HFFc6 (cell line): ENCODE data around the gene IL11. TPM values are rescaled to one million over a fixed set of nuclear protein-coding genes. Genes with fewer than 3 reads are reported as not detected.
"Not testable (repeated sequence)": the region's sequence is repeated elsewhere in the genome, so short reads cannot be mapped to it uniquely, and the experiment has no call there.

Source experiments
- DNase-seq: peaks from one replicate; pipeline ENCODE4 v3.0.0-alpha.2; 2018
- H3K27ac Mint-ChIP-seq: 2 replicates; pipeline ENCODE4 v1.8.0; 2020; ENCODE audit warnings: mild to moderate bottlenecking, mixed read lengths
- H3K27me3 Mint-ChIP-seq: 2 replicates; pipeline ENCODE4 v1.8.0; 2021; ENCODE audit warnings: mild to moderate bottlenecking, moderate library complexity, mixed read lengths; ENCODE audit not compliant: insufficient read depth
- H3K36me3 Mint-ChIP-seq: 2 replicates; pipeline ENCODE4 v1.8.0; 2021; ENCODE audit warnings: low read depth, mixed read lengths
- H3K4me1 Mint-ChIP-seq: 2 replicates; pipeline ENCODE4 v1.8.0; 2020; ENCODE audit warnings: low read depth, mixed read lengths
- H3K4me3 Mint-ChIP-seq: 2 replicates; pipeline ENCODE4 v1.8.0; 2020; ENCODE audit warnings: mild to moderate bottlenecking, moderate library complexity, mixed read lengths
- H3K9me3 Mint-ChIP-seq: 2 replicates; pipeline ENCODE4 v1.8.0; 2020; ENCODE audit warnings: mild to moderate bottlenecking, mixed read lengths
- CTCF ChIP-seq: fragments of 200-600 bp; sonication (generic); IDR thresholded peaks from 2 replicates; pipeline ENCODE4 v1.5.0; 2021; ENCODE audit warnings: antibody characterized with exemption, mild to moderate bottlenecking
- long read RNA-seq: library from polyadenylated mRNA; unstranded; transcript quantifications from one replicate; pipeline ENCODE4 v2.0.0, GENCODE V29; 2019
- total RNA-seq, 6 experiments: library from RNA; stranded (reverse); fragmentation: NEBNext Ultra II Directional; extraction: Animal tissue kit (Norgen Biotek cat#: 25700); gene quantifications; 2 replicates in 1 of 6; 3 replicates in 5 of 6; pipeline ENCODE4 v1.2.3, GENCODE V29; 2021

Gene IL11
- 10 to 100 TPM; 22.2 to 43.4 (median 36.1) TPM for total RNA-seq
- long read RNA-seq, partial matches to known transcripts, result 0 of 3 reads
- long read RNA-seq, other reads (novel, unspliced or antisense), result 0 of 3 reads

GRCh38 chr19:55370305-55370988 is at the start of gene IL11:
Gene IL11, minus strand, starts transcription at chr19:55370463. Its CDS starts 153 bp downstream, at chr19:55370310.
- Mint-ChIP-seq H3K27me3 (no peaks in the 10 kb centered on the region; the same call in 1 of the 2 replicates), H3K9me3 (no peaks in the 10 kb centered on the region), H3K27ac (peak within 1 kb of the TSS; percentile 91), H3K4me1 (peaks cover 28% of the 10 kb centered on the region), H3K36me3 (peaks cover 8% of the 10 kb centered on the region; the same call in 1 of the 2 replicates), H3K4me3 (peak within 1 kb of the TSS; percentile 92)
- DNase-seq, result peak; percentile 74
- no peak for TF ChIP-seq CTCF

- H3K9me3 Mint-ChIP-seq, result no peaks in the 10 kb centered on the region
- no peak for TF ChIP-seq CTCF
- peaks cover 9% of the 10 kb centered on the region for H3K4me1 Mint-ChIP-seq
- H3K27ac Mint-ChIP-seq, result no peak overlapping the region
- no peaks in the 10 kb centered on the region for H3K36me3 Mint-ChIP-seq
- no peak overlapping the region for H3K4me3 Mint-ChIP-seq
- DNase-seq, result no peak
- peaks cover 15% of the 10 kb centered on the region for H3K27me3 Mint-ChIP-seq
Measured at GRCh38 chr19:55419624-55420236, 49.5 kb upstream of the IL11 start.

GRCh38 chr19:55419103-55419502 is 48.8 kb upstream of the IL11 start:
- TF ChIP-seq CTCF, result no peak
- DNase-seq, result no peak
- Mint-ChIP-seq H3K4me3 (no peak overlapping the region), H3K27ac (no peak overlapping the region), H3K9me3 (no peaks in the 10 kb centered on the region), H3K36me3 (no peaks in the 10 kb centered on the region), H3K4me1 (peaks cover 9% of the 10 kb centered on the region), H3K27me3 (peaks cover 15% of the 10 kb centered on the region)

- peaks cover 9% of the 10 kb centered on the region for H3K4me1 Mint-ChIP-seq
- H3K4me3 Mint-ChIP-seq, result no peak overlapping the region
- peak; percentile 90 for DNase-seq
- TF ChIP-seq CTCF, result peak; percentile 83
- peaks cover 8% of the 10 kb centered on the region for H3K27me3 Mint-ChIP-seq
- peak overlapping the region; percentile 53; the same call in 1 of the 2 replicates for H3K27ac Mint-ChIP-seq
- no peaks in the 10 kb centered on the region for H3K36me3 Mint-ChIP-seq
- no peaks in the 10 kb centered on the region for H3K9me3 Mint-ChIP-seq
Measured at GRCh38 chr19:55418185-55418584, 47.9 kb upstream of the IL11 start.

GRCh38 chr19:55410168-55410567 is 39.9 kb upstream of the IL11 start:
- Mint-ChIP-seq H3K9me3 (peaks cover 4% of the 10 kb centered on the region; the same call in 1 of the 2 replicates), H3K36me3 (peaks cover 16% of the 10 kb centered on the region), H3K4me3 (no peak overlapping the region), H3K4me1 (peaks cover 21% of the 10 kb centered on the region), H3K27ac (no peak overlapping the region), H3K27me3 (peaks cover 21% of the 10 kb centered on the region)
- no peak for DNase-seq
- no peak for TF ChIP-seq CTCF

GRCh38 chr19:55409179-55409578 is 38.9 kb upstream of the IL11 start:
- H3K9me3 Mint-ChIP-seq, DNase-seq, H3K4me3 Mint-ChIP-seq: not testable (repeated sequence)
- H3K4me1 Mint-ChIP-seq, result peaks cover 21% of the 10 kb centered on the region
- peaks cover 18% of the 10 kb centered on the region for H3K27me3 Mint-ChIP-seq
- H3K36me3 Mint-ChIP-seq, result peaks cover 16% of the 10 kb centered on the region
- peak overlapping the region; percentile 98 for H3K27ac Mint-ChIP-seq
